ENCODE data around the gene DMD.

Gene DMD

GRCh38 chrX:31279359-31279758 is 1932.0 kb downstream of the DMD start:
- Histone ChIP-seq H3K9ac (ENCODE audit: low read depth, low read length, poor library complexity, severe bottlenecking) (no peak overlapping the region), H3K27me3 (ENCODE audit: insufficient read depth, low read length, poor library complexity, severe bottlenecking) (no peaks in the 10 kb centered on the region), H3K4me3 (ENCODE audit: low read length, poor library complexity, severe bottlenecking) (no peak overlapping the region), H3K79me2 (ENCODE audit: insufficient read depth, low read length) (no peaks in the 10 kb centered on the region), H3K36me3 (ENCODE audit: insufficient read depth, low read length) (no peaks in the 10 kb centered on the region), H4K20me1 (ENCODE audit: insufficient read depth, low read length, poor library complexity, severe bottlenecking) (no peaks in the 10 kb centered on the region), H3F3A (ENCODE audit: low read depth) (no peaks in the 10 kb centered on the region), H3K9me3 (ENCODE audit: insufficient read depth, low read depth, low read length) (no peaks in the 10 kb centered on the region), H3K4me2 (ENCODE audit: low read depth, low read length, poor library complexity, severe bottlenecking) (no peak overlapping the region), H2AFZ (ENCODE audit: low read length) (no peak overlapping the region), H3K9me2 (replicated peaks; ENCODE audit: low read depth, low read length) (no peaks in the 10 kb centered on the region), H3K4me1 (ENCODE audit: insufficient read depth, low read length, poor library complexity, severe bottlenecking) (no peaks in the 10 kb centered on the region)
- peak; percentile 47 for TF ChIP-seq CTCF (conservative IDR thresholded peaks at IDR 0.05; ENCODE audit: low read length)
- TF ChIP-seq EZH2phosphoT487 (IDR thresholded peaks at IDR 0.05; ENCODE audit: borderline replicate concordance): no peak

GRCh38 chrX:31272472-31272775 is 1938.9 kb downstream of the DMD start:
- Histone ChIP-seq H3F3A (ENCODE audit: low read depth) (no peaks in the 10 kb centered on the region), H3K9me2 (replicated peaks; ENCODE audit: low read depth, low read length) (no peaks in the 10 kb centered on the region), H3K79me2 (ENCODE audit: insufficient read depth, low read length) (no peaks in the 10 kb centered on the region), H3K27me3 (ENCODE audit: insufficient read depth, low read length, poor library complexity, severe bottlenecking) (no peaks in the 10 kb centered on the region), H3K4me1 (ENCODE audit: insufficient read depth, low read length, poor library complexity, severe bottlenecking) (no peaks in the 10 kb centered on the region), H4K20me1 (ENCODE audit: insufficient read depth, low read length, poor library complexity, severe bottlenecking) (no peaks in the 10 kb centered on the region), H3K9me3 (ENCODE audit: insufficient read depth, low read depth, low read length) (no peaks in the 10 kb centered on the region), H3K9ac (ENCODE audit: low read depth, low read length, poor library complexity, severe bottlenecking) (no peak overlapping the region), H3K4me2 (ENCODE audit: low read depth, low read length, poor library complexity, severe bottlenecking) (no peak overlapping the region), H3K4me3 (ENCODE audit: low read length, poor library complexity, severe bottlenecking) (no peak overlapping the region), H3K36me3 (ENCODE audit: insufficient read depth, low read length) (no peaks in the 10 kb centered on the region), H2AFZ (ENCODE audit: low read length) (peak overlapping the region; percentile 27; the same call in 1 of the 2 replicates)
- TF ChIP-seq CTCF (conservative IDR thresholded peaks at IDR 0.05; ENCODE audit: low read length) (no peak), EZH2phosphoT487 (IDR thresholded peaks at IDR 0.05; ENCODE audit: borderline replicate concordance) (no peak)

DNA sequence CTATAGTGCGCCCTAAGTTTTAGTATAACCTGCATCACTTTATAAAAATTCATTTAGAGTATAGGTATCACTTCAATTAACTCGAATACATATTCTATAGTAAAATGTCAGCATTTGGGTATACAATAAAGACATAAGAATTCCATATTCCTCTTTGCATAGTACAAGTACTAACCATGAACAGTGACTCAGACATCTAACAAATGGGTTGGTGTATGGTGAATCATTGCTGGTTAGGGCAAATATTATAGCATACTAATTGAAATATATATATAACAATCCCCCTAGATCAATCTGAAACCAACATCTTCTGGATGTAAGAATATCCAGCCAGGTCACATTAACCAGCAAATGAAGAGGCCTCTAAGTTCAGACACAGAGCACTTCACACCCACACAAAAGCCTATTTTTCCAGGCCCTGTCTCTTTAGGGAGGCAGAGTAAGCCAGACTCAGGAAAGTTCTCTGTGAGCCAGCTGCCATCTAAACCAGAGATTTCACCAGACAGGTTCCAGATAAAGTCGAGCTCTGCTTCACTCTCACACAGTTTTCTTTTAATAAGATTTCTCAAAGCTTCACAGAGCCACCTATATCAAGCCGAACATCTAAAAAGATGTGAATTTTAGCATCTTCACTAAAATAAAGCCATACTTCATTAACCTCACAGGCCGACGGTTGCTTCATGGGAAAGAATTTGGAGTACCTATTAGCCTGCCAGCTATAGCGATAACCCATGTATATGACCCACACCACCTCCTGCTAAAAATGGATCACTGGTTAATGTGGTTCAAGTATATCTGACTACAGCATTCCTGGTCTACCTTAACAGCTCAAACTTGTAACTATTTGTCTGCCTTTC is 1939.5 kb downstream of the DMD start:
- Histone ChIP-seq H3K9me2 (replicated peaks; ENCODE audit: low read depth, low read length) (no peaks in the 10 kb centered on the region), H3K9ac (ENCODE audit: low read depth, low read length, poor library complexity, severe bottlenecking) (no peak overlapping the region), H4K20me1 (ENCODE audit: insufficient read depth, low read length, poor library complexity, severe bottlenecking) (no peaks in the 10 kb centered on the region), H3K36me3 (ENCODE audit: insufficient read depth, low read length) (no peaks in the 10 kb centered on the region), H3K4me3 (ENCODE audit: low read length, poor library complexity, severe bottlenecking) (no peak overlapping the region), H3F3A (ENCODE audit: low read depth) (no peaks in the 10 kb centered on the region), H3K79me2 (ENCODE audit: insufficient read depth, low read length) (no peaks in the 10 kb centered on the region), H2AFZ (ENCODE audit: low read length) (peak overlapping the region; percentile 27; the same call in 1 of the 2 replicates), H3K4me1 (ENCODE audit: insufficient read depth, low read length, poor library complexity, severe bottlenecking) (no peaks in the 10 kb centered on the region), H3K27me3 (ENCODE audit: insufficient read depth, low read length, poor library complexity, severe bottlenecking) (no peaks in the 10 kb centered on the region), H3K4me2 (ENCODE audit: low read depth, low read length, poor library complexity, severe bottlenecking) (no peak overlapping the region), H3K9me3 (ENCODE audit: insufficient read depth, low read depth, low read length) (no peaks in the 10 kb centered on the region)
- no peak for TF ChIP-seq EZH2phosphoT487 (IDR thresholded peaks at IDR 0.05; ENCODE audit: borderline replicate concordance)
- no peak for TF ChIP-seq CTCF (conservative IDR thresholded peaks at IDR 0.05; ENCODE audit: low read length)
